H1 (cell line): Measurements from ENCODE around the gene BAZ2B. TPM values are rescaled to one million over a fixed set of nuclear protein-coding genes. Genes with fewer than 3 reads are reported as not detected.

ENCODE experiments used
- CTCF ChIA-PET: fragments of 300-600 bp; sonication (Branson Sonifier 250); formaldehyde crosslinking; loops from one replicate; lab custom pipeline; 2021; ENCODE audit not compliant: partially characterized antibody; lab: Charles Lee
- POLR2A ChIA-PET: fragments of 300-600 bp; sonication (Branson Sonifier 250); formaldehyde crosslinking; loops from one replicate; lab custom pipeline; 2021; ENCODE audit warnings: inconsistent platforms; ENCODE audit not compliant: partially characterized antibody; lab: Charles Lee
- DNase-seq, 2 experiments: peaks; one replicate each; pipeline versions ENCODE4 v3.0.0 to v3.0.0-alpha.2; 2010 to 2022; ENCODE audit warnings: low spot score in 2 of 2, low read depth in 1 of 2, mixed read lengths in 1 of 2
- FAIRE-seq: peaks from 2 replicates; lab custom pipeline; 2011; peaks lifted over from hg19 to GRCh38; lab: Jason Lieb, UNC
- H2AFZ ChIP-seq: 2 replicates; pipeline ENCODE4 v1.8.1; 2012; ENCODE audit warnings: low read length, inconsistent platforms
- H2AK5ac ChIP-seq: 2 replicates; pipeline ENCODE4 v1.6.1; 2013; ENCODE audit warnings: low read depth, low read length
- H2BK120ac ChIP-seq: replicated peaks from 2 replicates; pipeline ENCODE3; 2013; ENCODE audit warnings: low read depth, low read length, inconsistent platforms
- H2BK12ac ChIP-seq: 2 replicates; pipeline ENCODE4 v1.6.1; 2013; ENCODE audit warnings: low read depth, low read length
- H2BK15ac ChIP-seq: 2 replicates; pipeline ENCODE4 v1.6.1; 2013; ENCODE audit warnings: low read length
- H2BK20ac ChIP-seq: 2 replicates; pipeline ENCODE4 v1.6.1; 2013; ENCODE audit warnings: low read length
- H2BK5ac ChIP-seq: 2 replicates; pipeline ENCODE4 v1.6.1; 2013; ENCODE audit warnings: low read depth, low read length
- H3K14ac ChIP-seq: 2 replicates; pipeline ENCODE4 v1.6.1; 2013; ENCODE audit warnings: inconsistent platforms; ENCODE audit not compliant: insufficient read length
- H3K18ac ChIP-seq: 2 replicates; pipeline ENCODE4 v1.6.1; 2013; ENCODE audit warnings: low read length; ENCODE audit errors: extremely low read depth
- H3K23ac ChIP-seq: 2 replicates; pipeline ENCODE4 v1.6.1; 2013; ENCODE audit warnings: inconsistent platforms; ENCODE audit not compliant: insufficient read length
- H3K23me2 ChIP-seq: 2 replicates; pipeline ENCODE4 v1.6.1; 2013; ENCODE audit warnings: low read depth, low read length
- H3K27ac ChIP-seq: 2 replicates; pipeline ENCODE4 v1.6.1; 2011; ENCODE audit warnings: low read depth, low read length, inconsistent platforms
- H3K27me3 ChIP-seq, 4 experiments: replicated peaks in 1 of 4; 1 replicate in 1 of 4; 2 replicates in 3 of 4; pipeline versions ENCODE4 v1.6.1 to v1.8.1; 2011 to 2013; ENCODE audit warnings: low read length in 3 of 4, mild to moderate bottlenecking in 3 of 4, inconsistent platforms in 2 of 4, mixed read lengths in 2 of 4, moderate library complexity in 1 of 4; ENCODE audit not compliant: control insufficient read depth in 3 of 4, insufficient read depth in 3 of 4; ENCODE audit errors: extremely low read depth in 1 of 4
- H3K36me3 ChIP-seq, 4 experiments: 2 replicates each; pipeline versions ENCODE4 v1.6.1 to v1.8.1; 2011 to 2013; ENCODE audit warnings: mild to moderate bottlenecking in 4 of 4, low read length in 3 of 4, moderate library complexity in 2 of 4, control low read depth in 1 of 4, inconsistent platforms in 1 of 4; ENCODE audit not compliant: insufficient read depth in 4 of 4, control insufficient read depth in 2 of 4
- H3K4ac ChIP-seq: replicated peaks from 2 replicates; pipeline ENCODE3; 2013; ENCODE audit warnings: low read length, low read depth, mixed read lengths, inconsistent platforms; ENCODE audit not compliant: insufficient read length
- H3K4me1 ChIP-seq, 4 experiments: replicated peaks in 1 of 4; 1 replicate in 1 of 4; 2 replicates in 3 of 4; pipeline versions ENCODE4 v1.6.1 to v1.8.1; 2011 to 2013; ENCODE audit warnings: low read length in 3 of 4, inconsistent platforms in 2 of 4, mixed read lengths in 1 of 4; ENCODE audit not compliant: insufficient read depth in 4 of 4, control insufficient read depth in 3 of 4
- H3K4me2 ChIP-seq, 2 experiments: 2 replicates each; pipeline versions ENCODE4 v1.6.1 to v1.8.1; 2011 to 2013; ENCODE audit warnings: low read depth in 2 of 2, low read length in 2 of 2, control low read depth in 1 of 2, inconsistent platforms in 1 of 2, mild to moderate bottlenecking in 1 of 2; ENCODE audit not compliant: insufficient read depth in 1 of 2
- H3K4me3 ChIP-seq, 4 experiments: fragments of 200-600, 300-600 bp in 1 of 4; sonication (generic), shearing (Covaris generic), sonication (Bioruptor Twin) in 1 of 4; 2 replicates each; pipeline versions ENCODE4 v1.5.1 to v1.8.1; 2011 to 2016; ENCODE audit warnings: low read length in 4 of 4, low read depth in 3 of 4, control low read depth in 2 of 4, inconsistent platforms in 2 of 4, mild to moderate bottlenecking in 2 of 4, mixed read lengths in 1 of 4, moderate library complexity in 1 of 4; ENCODE audit not compliant: insufficient read depth in 2 of 4; ENCODE audit errors: extremely low read depth in 1 of 4
- H3K56ac ChIP-seq: replicated peaks from 2 replicates; pipeline ENCODE3; 2013; ENCODE audit warnings: low read depth, mild to moderate bottlenecking, mixed read lengths, low read length, inconsistent platforms; ENCODE audit not compliant: insufficient read length
- H3K79me1 ChIP-seq: 2 replicates; pipeline ENCODE4 v1.6.1; 2013; ENCODE audit warnings: low read depth, low read length, control low read depth
- H3K79me2 ChIP-seq, 2 experiments: 2 replicates each; pipeline versions ENCODE4 v1.6.1 to v1.8.1; 2012 to 2013; ENCODE audit warnings: low read length in 2 of 2, mild to moderate bottlenecking in 2 of 2, inconsistent platforms in 1 of 2; ENCODE audit not compliant: insufficient read depth in 2 of 2, control insufficient read depth in 1 of 2
- H3K9ac ChIP-seq, 4 experiments: replicated peaks in 1 of 4; 1 replicate in 1 of 4; 2 replicates in 3 of 4; pipeline versions ENCODE4 v1.6.1 to v1.8.1; 2011 to 2013; ENCODE audit warnings: low read depth in 3 of 4, low read length in 3 of 4, control low read depth in 2 of 4, mild to moderate bottlenecking in 2 of 4, moderate library complexity in 2 of 4, inconsistent platforms in 1 of 4; ENCODE audit errors: extremely low read depth in 1 of 4
- H3K9me3 ChIP-seq, 2 experiments: 2 replicates each; pipeline versions ENCODE4 v1.6.1 to v1.8.1; 2012 to 2013; ENCODE audit warnings: mild to moderate bottlenecking in 2 of 2, moderate library complexity in 2 of 2, control low read depth in 1 of 2, inconsistent platforms in 1 of 2, low read depth in 1 of 2, low read length in 1 of 2, mixed read lengths in 1 of 2; ENCODE audit not compliant: insufficient read depth in 2 of 2
- H4K20me1 ChIP-seq, 2 experiments: replicated peaks in 1 of 2; 2 replicates each; pipeline versions ENCODE3 to v1.8.1; 2011 to 2013; ENCODE audit warnings: inconsistent platforms in 2 of 2, low read length in 2 of 2, mild to moderate bottlenecking in 1 of 2; ENCODE audit not compliant: insufficient read depth in 2 of 2, control insufficient read depth in 1 of 2
- H4K5ac ChIP-seq: 2 replicates; pipeline ENCODE4 v1.6.1; 2013; ENCODE audit warnings: low read length, low read depth, mixed read lengths, inconsistent platforms; ENCODE audit not compliant: insufficient read length
- H4K8ac ChIP-seq: 2 replicates; pipeline ENCODE4 v1.8.0; 2013; ENCODE audit warnings: mild to moderate bottlenecking, moderate library complexity, low read length, inconsistent platforms; ENCODE audit not compliant: insufficient read depth; ENCODE audit errors: extremely low read depth
- H4K91ac ChIP-seq: replicated peaks from 2 replicates; pipeline ENCODE3; 2013; ENCODE audit warnings: low read length, mixed read lengths, inconsistent platforms; ENCODE audit not compliant: insufficient read length
- BRCA1 ChIP-seq: IDR thresholded peaks from 2 replicates; pipeline ENCODE4 v1.6.1; 2012; ENCODE audit warnings: low read depth, low read length, improper control_type of control experiment
- CBX5 ChIP-seq: fragments of 300-800, 300-1000 bp; sonication (generic); IDR thresholded peaks from 2 replicates; pipeline ENCODE4 v1.7.1; 2016; ENCODE audit warnings: antibody characterized with exemption, low read length, low read depth
- FOSL1 ChIP-seq: IDR thresholded peaks from 2 replicates; pipeline ENCODE4 v1.6.1; 2011; ENCODE audit warnings: mild to moderate bottlenecking, low read depth, low read length, moderate library complexity; ENCODE audit not compliant: insufficient read depth
- HDAC2 ChIP-seq, 2 experiments: fragments of 300-600 bp in 1 of 2; sonication (generic) in 1 of 2; IDR thresholded peaks; 2 replicates each; pipeline ENCODE4 v1.6.1; 2011 to 2012; ENCODE audit warnings: low read depth in 2 of 2, low read length in 2 of 2, mild to moderate bottlenecking in 2 of 2, moderate library complexity in 2 of 2, borderline replicate concordance in 1 of 2, inconsistent platforms in 1 of 2
- PHF8 ChIP-seq: fragments of 200-600 bp; sonication (generic); conservative IDR thresholded peaks from 2 replicates; pipeline ENCODE4 v1.7.1; 2012; ENCODE audit warnings: low read depth, mild to moderate bottlenecking, inconsistent platforms, low read length, moderate library complexity
- RAD21 ChIP-seq, 2 experiments: IDR thresholded peaks in 1 of 2; conservative IDR thresholded peaks in 1 of 2; 2 replicates each; pipeline ENCODE4 v1.6.1; 2011; ENCODE audit warnings: low read depth in 2 of 2, low read length in 2 of 2, improper control_type of control experiment in 1 of 2, inconsistent platforms in 1 of 2, mild to moderate bottlenecking in 1 of 2, moderate library complexity in 1 of 2
- TAF7 ChIP-seq: optimal IDR thresholded peaks from 2 replicates; pipeline ENCODE3; 2011; ENCODE audit warnings: low read depth, mild to moderate bottlenecking, inconsistent platforms, low read length, moderate library complexity, borderline replicate concordance
- TEAD4 ChIP-seq: IDR thresholded peaks from 2 replicates; pipeline ENCODE4 v1.6.1; 2012; ENCODE audit warnings: low read depth, low read length, inconsistent platforms, mixed read lengths
- WGBS, 2 experiments: shearing (Covaris generic) in 1 of 2; methylation state at CpG; one replicate each; pipeline versions ENCODE4 v1.1.6 to v1.1.7; 2013 to 2015; ENCODE audit warnings: low lambda C conversion rate in 2 of 2, mixed read lengths in 2 of 2, inconsistent platforms in 1 of 2, low coverage in 1 of 2, missing lambda C conversion rate in 1 of 2; ENCODE audit not compliant: insufficient replicate concordance in 2 of 2, insufficient coverage in 1 of 2, insufficient read length in 1 of 2; ENCODE audit errors: extremely low coverage in 1 of 2, missing lambda C conversion rate in 1 of 2; 5-methylcytosine and 5-hydroxymethylcytosine counted together
- polyA plus RNA-seq, 7 experiments: library from polyadenylated mRNA; depleted of rRNA in 3 of 7; stranded (reverse) in 5 of 7; unstranded in 2 of 7; fragments of >200 nt in 5 of 7; fragments of 200-250 nt in 2 of 7; gene quantifications; 1 replicate in 5 of 7; 2 replicates in 1 of 7; 4 replicates in 1 of 7; pipeline versions ENCODE4 v1.2.1 to v1.2.3, GENCODE V29; 2011 to 2013; ENCODE audit warnings: missing spikeins in 2 of 7, mixed read lengths in 2 of 7
- total RNA-seq: library from RNA; stranded (reverse); fragmentation: NEBNext Ultra II Directional; extraction: Animal tissue kit (Norgen Biotek cat#: 25700); gene quantifications from 2 replicates; pipeline ENCODE4 v1.2.1, GENCODE V29; 2021

BAZ2B gene
- total and polyA plus RNA-seq, 2 of the 8 experiments (the other 6 are each of a cell fraction or from before 2014, with no cell fraction given) = 15.2 to 46.3 TPM

- Histone ChIP-seq H3K36me3 (no peaks in the 10 kb centered on the region), H3K4ac (no peak overlapping the region), H3K27ac (no peak overlapping the region), H3K23me2 (peaks cover under 1% of the 10 kb centered on the region; the same call in 1 of the 2 replicates), H3K9ac (no peak overlapping the region), H3K23ac (no peak overlapping the region), H3K79me1 (no peaks in the 10 kb centered on the region), H3K18ac (no peak overlapping the region), H2BK120ac (no peak overlapping the region), H3K4me3 (no peak overlapping the region), H4K5ac (no peak overlapping the region), H4K20me1 (no peaks in the 10 kb centered on the region), H4K8ac (no peak overlapping the region), H3K14ac (no peak overlapping the region), H2BK5ac (no peak overlapping the region), H3K4me2 (no peak overlapping the region), H3K4me1 (no peaks in the 10 kb centered on the region), H2BK15ac (no peak overlapping the region), H3K56ac (no peak overlapping the region), H3K79me2 (no peaks in the 10 kb centered on the region), H2BK20ac (no peak overlapping the region), H3K9me3 (no peaks in the 10 kb centered on the region), H2AK5ac (no peak overlapping the region), H4K91ac (no peak overlapping the region), H2BK12ac (0 out of 2 replicates have a peak overlapping the region, but pooled peaks have one; percentile 3), H3K27me3 (no peaks in the 10 kb centered on the region), H2AFZ (0 out of 2 replicates have a peak overlapping the region, but pooled peaks have one; percentile 76)
- ChIA-PET CTCF (no interaction called here), POLR2A (interaction anchor here (0.6 kb wide), 1 partner anchor 296 kb away, joined by 3 read pairs; no protein-coding TSS in a partner anchor)
- TF ChIP-seq HDAC2 (IDR thresholded peaks at IDR 0.05; ENCODE audit: borderline replicate concordance in 1 of 2, low read depth in 2 of 2, low read length in 2 of 2) = no peak
- no peak for TF ChIP-seq PHF8
- no peak for TF ChIP-seq BRCA1
- no peak for TF ChIP-seq CBX5
- TF ChIP-seq RAD21 (IDR thresholded peaks at IDR 0.05 in 1 of 2, conservative IDR thresholded peaks at IDR 0.05 in 1 of 2; ENCODE audit: low read depth in 2 of 2, low read length in 2 of 2) = peak in 1 of 2 experiments; percentile 28; a peak in 1 of 4 replicates
- TF ChIP-seq TAF7 = no peak
- TF ChIP-seq TEAD4 = no peak
- no peak for TF ChIP-seq FOSL1
- DNase-seq (no peak), FAIRE-seq (no peak)
- WGBS, 2 experiments = 78% methylated on average over 6 of the region's 6 CpGs; no CpG with 5 or more reads in 1 of the 2 experiments
Observed at GRCh38 chr2:159292157-159292556, 324.2 kb downstream of the BAZ2B start.
